Stimulated activated CD4-positive, alpha-beta T cell treated with anti-CD3 and anti-CD28 coated beads, Interleukin-12 subunit alpha, Interleukin-12 subunit beta, amount 100 ng/mL, for 48 hours (primary cell): Measurements from ENCODE around the gene DENND4A.
"Not testable (repeated sequence)": the region's sequence is repeated elsewhere in the genome, so short reads cannot be mapped to it uniquely, and the experiment has no call there.

Experiments
- DNase-seq, 3 donors: peaks; one replicate each; pipeline ENCODE4 v3.0.0-alpha.2; 2020; ENCODE audit warnings: low read depth in 2 of 3, low spot score in 1 of 3

Gene DENND4A

DNA sequence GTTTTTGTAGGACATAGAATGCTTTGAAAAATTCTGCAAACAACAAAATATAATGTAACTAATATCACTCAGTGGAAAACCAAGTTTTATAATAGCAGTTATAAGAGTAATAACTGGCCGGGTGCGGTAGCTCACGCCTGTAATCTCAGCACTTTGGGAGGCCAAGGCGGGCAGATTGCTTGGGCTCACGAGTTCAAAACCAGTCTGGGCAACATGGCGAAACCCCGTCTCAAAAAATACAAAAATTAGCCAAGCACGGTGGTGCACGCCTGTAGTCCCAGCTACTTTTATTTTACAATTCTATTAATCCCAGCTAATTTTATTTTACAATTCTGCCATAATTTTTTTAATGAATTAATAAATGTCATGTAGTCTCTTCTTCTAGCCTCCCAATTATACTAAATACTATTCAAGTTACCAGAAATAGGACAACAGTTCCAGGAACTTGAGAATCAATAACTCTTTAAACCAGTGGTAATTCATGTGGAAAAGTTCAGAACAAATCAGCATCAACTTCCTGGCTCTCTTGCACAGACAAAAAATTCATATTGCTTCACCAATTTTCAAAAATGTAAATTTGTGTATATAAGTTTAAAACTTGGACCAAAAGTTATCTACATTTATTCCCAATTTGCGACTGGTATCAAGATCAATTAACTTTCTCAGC lies 2.2 kb downstream of the DENND4A start:
- DNase-seq, result no peak

DNA sequence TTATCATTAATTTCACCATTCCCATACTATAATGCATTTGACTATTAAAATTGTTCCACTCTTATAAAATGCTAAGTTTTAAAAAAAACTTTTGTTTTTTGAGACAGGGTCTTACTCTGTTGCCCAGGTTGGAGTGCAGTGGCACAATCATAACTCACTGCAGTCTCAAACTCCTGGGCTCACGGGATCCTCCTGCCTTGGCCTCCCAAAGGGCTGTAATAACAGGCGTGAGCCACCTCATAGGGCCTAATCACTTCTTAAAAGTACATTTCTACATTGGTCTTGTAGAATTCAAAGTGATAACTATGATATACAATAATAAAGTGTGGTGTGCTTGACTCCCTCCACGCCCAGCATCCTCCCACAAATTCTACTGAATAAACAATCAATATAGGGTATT lies 3.0 kb downstream of the DENND4A start:
- DNase-seq, result no peak

DNA sequence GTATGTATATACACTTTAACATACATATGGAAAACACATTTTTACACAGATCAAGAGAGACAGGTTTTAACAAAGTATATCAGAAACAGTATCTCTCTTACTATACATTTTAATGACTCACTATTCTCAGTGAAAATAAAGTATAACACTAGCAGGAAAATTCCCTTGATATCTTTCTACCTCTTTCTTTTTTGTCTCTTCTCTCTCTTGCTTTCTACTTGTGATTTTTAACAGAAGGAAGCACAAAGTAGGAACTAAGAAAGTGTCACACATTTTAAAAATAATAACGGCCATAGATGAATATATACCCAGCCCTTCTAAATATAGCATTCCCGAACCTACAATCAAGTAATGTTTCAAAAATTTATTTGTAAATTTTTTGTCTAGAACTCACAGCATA lies 4.8 kb downstream of the DENND4A start:
- DNase-seq, result no peak

DNA sequence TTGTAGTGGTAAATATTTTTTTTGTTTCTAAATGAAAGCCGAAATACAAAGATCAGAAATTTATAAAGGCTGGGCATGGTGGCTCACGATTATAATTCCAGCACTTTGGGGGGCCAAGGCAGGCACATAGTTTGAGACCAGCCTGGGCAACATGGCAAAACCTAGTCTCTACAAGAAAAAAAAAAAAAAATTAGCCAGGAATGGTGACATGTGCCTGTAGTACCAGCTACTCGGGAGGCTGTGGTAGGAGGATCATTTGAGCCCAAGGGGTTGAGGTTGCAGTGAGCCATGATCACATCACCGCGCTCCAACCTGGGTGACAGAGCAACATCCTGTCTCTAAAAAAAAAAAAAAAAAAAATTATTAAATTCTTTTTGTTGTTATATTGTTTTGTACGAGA lies 6.9 kb downstream of the DENND4A start:
- no peak for DNase-seq

DNA sequence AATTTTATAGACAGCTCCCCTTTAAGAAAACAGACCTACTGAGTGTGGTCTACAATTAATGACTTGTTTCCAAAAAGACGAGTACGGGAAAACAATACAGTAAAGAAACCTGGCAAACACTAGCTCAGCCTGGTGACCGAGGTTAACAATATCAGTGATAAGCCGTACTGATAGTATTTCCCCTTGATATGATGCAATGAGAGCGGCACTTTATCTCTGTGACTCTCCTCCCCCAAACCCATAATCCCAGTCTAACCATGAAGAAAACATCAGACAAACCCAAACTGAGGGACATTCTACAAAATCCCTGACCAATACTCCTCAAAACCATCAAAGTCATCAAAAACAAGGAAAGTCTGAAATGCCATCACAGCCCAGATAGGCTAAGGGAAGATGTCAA lies 8.2 kb downstream of the DENND4A start:
- DNase-seq, result no peak

DNA sequence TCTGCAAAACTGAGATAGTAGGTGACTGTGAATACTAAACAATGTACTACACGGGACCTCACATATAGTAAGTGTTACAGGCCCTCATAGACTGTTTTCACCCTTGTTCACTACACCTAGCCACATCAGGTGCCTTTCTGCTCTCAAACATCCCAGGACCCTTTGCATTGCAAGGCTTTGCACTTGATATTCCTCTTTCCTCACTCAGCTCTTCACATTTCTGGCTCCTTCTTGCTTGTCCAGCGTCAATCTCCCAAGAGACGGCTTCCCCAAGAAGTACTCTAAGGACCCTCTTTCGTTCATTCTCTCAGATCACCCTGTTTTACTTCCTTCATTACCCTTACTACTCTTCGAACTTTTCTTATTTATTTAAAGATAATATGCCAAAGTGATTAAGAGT lies 10.0 kb downstream of the DENND4A start:
- no peak for DNase-seq

DNA sequence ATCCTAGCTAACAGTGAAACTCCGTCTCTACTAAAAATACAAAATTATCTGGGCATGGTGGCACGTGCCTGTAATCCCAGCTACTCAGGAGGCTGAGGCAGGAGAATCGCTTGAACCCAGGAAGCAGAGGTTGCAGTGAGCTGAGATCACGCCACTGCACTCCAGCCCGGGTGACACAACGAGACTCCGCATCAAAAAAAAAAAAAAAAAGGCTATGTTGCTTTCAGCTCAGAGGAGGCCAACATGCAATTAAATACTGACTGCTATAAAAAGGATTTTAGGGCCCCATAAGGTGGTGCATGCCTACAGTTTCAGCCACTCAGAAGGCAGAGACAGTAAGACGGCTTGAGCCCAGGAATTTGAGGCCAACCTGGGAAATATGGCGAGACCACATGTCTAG lies 13.4 kb downstream of the DENND4A start:
- not testable (repeated sequence) for DNase-seq

DNA sequence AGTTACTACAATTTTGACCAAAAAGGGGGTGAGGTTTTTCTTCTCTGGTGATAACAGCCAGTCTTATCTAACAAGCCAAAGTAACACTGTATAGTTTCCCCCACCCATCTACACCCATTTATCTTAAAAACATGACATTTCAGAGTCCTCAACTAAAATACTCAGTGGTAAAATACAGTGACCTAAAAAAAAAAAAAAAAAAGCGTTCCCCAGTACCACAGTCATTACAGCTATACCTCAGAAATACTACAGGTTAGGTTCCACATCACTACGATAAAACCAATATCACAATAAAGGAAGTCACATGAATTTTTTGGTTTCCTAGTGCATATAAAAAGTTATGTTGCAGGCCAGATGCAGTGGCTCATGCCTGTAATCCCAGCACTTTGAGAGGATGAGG lies 13.8 kb downstream of the DENND4A start:
- no peak for DNase-seq

DNA sequence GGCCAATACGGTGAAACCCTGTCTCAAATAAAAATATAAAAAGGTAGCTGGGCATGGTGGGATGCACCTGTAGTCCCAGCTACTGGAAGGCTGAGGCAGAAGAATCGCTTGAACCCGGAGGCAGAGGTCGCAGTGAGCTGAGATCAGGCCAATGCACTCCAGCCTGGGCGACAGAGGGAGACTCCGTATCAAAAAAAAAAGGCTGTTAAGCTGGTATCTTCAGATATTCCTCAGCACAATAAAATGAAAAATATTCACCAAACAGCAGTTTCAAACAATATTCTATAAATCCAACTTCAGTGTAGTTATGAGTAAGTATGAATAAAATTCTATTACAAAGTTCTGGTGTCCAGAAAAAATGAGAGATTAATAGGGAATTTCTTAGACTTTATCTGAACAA lies 14.2 kb downstream of the DENND4A start:
- DNase-seq, result no peak

DNA sequence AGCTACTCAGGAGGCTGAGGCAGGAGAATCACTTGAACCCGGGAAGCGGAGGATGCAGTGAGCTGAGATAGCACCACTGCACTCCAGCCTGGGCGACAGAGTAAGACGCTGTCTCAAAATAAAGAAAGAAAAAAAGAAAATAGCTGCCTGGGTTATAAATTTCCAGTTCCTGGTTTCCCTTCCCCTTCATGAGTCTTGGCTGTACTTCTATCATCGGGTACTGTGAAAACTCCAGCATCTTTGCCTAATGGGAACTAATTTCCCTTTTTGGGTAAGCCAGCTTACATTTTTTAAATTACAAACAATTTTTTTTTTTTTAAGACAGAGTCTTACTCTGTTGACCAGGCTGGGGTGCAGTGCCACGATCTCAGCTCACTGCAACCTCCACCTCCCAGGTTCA lies 15.0 kb downstream of the DENND4A start:
- DNase-seq, result no peak

DNA sequence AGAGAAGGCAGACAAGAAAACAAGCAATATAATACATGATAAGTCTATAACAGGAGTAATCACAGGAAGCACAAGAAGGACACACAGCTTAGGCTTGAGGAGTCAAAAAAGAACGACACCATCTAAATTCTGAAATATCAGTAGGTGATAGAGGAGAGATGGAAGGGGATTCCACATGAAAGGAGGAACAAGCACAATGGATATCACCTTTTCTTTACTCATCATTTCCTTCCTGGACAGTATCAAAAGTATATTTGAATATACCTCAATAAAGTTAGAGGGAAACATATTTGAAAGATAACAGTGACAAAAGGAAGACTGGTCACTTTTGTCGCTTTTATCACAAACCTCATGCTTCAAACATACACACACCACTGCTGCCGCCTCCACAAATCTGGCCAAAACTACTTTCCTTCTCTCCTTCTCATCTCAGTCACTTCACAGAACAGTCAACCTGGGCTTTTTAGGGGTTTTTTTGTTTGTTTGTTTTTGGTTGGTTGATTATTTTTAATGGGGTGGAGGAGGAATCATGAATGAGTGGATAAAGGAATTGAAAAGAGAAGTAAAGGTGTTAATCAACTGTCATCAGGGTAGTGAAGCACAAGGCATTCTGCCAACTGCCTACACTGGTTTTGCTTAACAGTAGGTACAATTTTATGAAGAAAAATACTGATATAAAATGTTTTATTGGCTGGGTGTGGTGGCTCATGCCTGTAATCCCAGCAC lies 18.5 kb downstream of the DENND4A start:
- DNase-seq, result no peak

DNA sequence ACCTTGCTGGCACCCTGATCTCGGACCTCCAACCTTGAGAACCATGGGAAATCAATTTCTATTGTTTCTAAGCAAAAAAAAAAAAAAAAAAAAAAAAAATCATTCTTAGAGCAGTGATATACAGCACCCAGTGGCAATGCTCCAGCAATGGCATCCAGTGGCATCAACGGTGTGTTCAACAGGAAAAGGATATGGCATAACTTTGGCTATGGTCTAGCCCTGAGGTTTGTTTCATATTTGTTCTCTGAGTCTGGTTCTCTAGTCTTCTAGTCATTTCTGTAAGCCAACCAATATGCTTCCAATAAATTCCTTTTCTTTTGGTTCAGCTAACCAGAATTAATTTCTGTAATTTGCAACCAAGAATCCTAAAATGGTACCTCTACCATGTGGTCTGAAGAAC lies 19.2 kb downstream of the DENND4A start:
- no peak for DNase-seq

DNA sequence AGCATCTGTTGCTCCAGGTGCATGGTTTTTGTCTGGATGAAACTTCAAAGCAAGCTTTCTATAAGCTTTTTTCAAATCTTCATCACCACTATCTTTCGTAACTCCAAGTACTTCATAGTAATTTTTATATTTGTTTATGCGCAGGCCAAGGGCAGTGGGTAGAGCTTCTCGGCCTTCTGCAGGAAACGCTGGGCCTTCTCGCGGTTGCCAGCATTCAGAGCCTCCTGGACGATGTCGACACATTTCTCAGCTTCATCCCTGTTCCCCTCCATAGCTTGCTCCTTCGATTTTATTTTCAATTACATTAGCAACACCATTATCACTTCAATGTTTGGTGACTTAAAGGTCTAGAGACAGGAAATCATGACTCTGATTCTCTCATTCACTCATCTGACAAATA lies 20.2 kb downstream of the DENND4A start:
- no peak for DNase-seq

DNA sequence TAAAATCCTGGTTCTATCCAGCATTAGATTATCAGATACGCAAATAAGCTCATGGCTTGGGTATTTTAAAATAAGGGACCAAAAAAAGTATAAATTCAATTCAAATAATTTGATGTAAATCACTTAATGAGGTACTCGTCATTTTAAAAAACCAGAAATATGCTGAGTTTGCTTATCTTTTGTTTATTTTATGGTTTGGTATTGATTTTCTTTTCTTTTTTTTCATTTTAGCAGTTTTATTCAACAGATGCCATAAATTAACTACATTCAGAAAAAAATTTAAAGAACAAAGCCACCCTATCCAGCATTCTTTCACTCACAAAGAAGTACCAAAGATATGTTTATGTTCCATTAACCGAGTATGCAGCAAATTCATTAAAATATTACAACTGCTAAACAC lies 22.6 kb downstream of the DENND4A start:
- DNase-seq, result no peak

DNA sequence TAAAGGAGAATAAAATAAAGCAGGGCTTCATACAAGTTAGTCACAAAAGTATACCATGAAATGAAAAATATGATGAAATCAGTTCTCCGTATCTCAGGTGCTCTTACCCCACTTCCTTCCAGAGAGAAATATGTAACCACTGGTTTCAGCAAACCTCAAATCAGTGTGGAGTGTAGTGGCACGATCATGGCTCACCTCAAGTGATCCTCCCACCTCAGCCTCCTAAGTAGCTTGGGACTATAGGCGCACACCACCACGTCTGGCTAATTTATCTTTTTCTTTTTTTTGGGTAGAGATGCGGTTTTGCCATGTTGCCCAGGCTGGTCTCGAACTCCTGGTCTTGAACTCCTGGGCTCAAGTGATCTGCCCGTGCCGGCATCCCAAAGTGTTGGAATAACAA lies 24.2 kb downstream of the DENND4A start:
- no peak for DNase-seq

DNA sequence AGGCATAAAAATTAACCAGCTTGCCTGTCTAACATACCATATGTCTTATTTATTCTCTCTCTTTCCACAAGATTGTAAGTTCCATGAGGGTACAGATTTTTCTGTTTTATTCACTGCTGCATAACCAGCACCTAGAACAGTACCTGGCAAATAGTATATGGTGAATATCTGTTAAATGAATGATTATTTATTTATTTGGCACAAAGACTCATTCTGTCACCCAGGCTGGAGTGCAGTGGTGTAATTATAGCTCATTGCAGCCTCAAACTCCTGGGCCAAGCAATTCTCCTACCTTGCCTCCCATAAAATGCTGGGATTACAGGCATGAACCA lies 24.9 kb downstream of the DENND4A start:
- DNase-seq, result no peak

DNA sequence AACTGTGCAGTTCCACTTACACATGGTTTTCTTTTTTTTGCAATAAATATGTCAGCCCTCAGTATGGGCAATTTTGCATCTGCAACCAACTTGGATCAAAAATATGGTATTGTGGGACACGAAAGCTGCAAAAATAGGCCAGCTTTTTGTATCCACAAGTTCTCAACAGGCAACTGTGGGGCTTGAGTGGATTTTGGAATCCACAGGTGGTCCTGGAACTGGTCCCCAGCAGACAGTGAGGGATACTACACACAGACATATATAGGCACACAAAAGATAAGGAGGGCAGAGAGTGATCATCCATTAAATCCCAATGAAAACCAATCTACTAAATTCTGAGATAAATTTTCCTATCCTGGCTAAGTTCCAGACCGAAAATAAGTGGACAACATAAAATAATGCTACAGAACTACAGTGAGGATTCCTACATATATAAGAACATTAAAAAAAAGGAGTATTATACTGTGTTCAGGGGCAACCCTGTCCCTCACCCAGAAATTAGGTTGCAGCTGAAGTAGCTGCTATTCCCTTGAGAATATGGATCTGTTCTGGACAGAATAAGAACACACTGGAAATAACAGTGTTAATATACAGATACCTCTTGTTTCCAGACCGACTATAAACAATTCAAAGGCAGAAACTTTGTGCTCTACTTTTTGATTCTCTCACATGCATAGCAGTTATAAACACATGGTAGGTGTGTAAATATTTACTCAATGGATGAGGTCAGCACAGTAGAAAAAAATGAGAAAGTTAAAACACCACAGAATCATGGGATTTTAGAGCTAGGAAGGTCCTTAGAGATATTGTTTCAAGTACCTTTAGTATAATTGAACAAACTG lies 25.4 kb downstream of the DENND4A start:
- DNase-seq, result no peak

DNA sequence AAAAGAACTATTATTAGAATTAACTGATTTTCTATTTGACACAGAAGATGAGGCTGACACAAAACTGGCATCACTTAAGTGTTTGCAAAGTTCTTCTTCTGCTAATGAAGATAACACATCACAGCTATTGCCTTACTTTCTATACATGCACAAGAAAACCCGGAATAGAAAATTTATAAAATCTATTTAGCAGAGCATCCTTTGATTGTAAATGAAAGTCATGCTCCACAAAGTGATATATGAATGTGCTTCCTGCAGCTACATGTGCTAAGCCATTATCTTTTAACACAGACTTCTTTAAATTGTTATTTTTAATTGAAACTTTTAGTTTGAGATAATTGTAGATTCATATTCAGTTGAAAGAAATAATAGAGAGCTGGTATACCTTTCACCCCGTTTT lies 27.0 kb downstream of the DENND4A start:
- DNase-seq, result no peak

DNA sequence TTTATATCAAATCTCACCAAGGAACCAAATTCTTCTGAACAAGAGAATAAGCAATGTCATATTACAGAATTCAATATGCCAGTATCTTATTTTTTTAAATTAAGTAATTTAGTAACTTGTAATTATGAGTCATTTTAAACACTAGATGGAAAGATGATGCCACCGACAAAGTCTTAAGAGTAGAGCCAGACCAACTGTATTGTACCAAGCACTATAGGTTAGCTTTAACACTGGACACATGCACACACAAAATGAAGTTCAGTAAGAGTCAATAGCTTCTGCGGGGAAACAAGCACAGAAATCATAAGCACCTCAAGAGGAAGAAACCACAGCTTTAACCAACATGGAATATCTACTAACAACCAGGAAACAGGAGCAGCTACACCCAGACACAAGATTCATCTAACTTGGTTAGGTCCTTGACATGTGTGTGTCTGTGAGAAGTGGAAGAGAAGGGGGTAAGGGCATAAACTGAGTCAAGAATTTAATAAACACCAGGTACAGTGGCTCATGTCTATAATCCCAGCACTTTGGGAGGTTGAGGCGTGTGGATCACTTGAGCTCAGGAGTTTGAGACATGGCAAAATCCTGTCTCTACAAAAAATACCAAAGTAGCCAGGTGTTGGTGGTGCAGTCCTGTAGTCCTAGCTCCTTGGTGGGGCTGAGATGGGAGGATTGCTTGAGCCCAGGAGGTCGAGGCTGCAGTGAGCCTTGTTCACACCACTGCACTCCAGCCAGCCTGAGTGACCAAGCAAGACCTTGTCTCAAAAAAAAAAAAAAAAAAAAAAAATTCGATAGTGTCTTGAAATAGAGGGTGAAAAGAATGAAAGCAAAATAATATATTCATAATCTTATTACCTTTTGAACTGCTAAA lies 28.9 kb downstream of the DENND4A start:
- no peak for DNase-seq

DNA sequence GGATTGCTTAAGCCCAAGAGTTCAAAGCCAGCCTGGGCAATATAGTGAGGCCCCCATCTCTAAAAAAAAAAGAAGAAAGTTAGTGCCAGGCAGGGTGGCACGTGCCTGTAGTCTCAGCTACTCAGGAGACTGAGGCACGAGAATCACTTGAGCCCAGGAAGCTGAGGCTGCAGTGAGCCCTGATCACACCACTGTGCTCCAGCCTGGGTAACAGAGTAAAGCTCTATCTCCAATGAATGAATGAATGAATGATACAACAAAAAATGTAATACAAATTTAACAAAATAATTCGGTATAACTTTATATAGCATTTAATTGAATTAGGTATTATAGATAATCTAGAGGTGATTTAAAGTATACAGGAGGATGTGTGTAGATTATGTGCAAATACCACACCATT lies 29.7 kb downstream of the DENND4A start:
- DNase-seq, result no peak

DNA sequence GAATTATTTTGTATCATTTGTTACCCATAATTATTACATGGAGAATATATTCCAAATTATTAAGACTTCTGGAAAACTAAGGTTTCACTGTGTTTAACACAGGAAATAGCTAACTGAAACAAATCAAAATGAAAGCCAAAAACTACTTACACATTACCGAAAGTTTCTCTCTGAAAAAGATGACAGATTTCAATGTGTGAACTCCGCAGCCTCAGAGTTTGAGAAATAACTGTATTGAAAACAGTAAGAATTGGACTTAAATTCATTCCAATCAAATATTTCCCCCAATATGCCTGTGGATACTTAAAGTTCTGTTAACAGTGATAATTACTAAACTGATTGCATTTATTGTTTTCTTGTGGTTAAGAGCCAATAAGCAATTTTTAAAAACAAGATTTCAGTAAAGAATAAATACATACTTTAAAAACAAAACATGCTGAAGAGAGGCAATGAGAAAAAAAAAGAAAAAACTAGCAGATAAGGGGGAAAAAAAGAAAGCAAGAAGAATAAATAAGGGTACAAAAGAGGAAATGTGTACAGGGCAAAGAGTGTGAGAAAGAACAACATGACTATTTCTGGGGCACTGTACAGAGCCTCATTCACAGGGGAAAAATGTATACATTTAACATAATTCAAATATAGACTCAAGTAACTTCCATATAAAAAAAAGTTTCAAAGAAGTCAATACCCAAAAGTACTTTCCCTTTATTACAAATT lies 30.7 kb downstream of the DENND4A start:
- DNase-seq, result no peak
